GM12891 (cell line): Measurements from ENCODE around the gene FILIP1L. TPM values are rescaled to one million over a fixed set of nuclear protein-coding genes. Genes with fewer than 3 reads are reported as not detected.

Experiments used
- DNase-seq: peaks from one replicate; pipeline ENCODE4 v3.0.0; 2011; ENCODE audit warnings: low spot score; ENCODE audit not compliant: insufficient read length
- FAIRE-seq: peaks from 2 replicates; lab custom pipeline; 2011; peaks lifted over from hg19 to GRCh38; lab: Jason Lieb, UNC
- PAX5 ChIP-seq: IDR thresholded peaks from 2 replicates; pipeline ENCODE4 v1.6.1; 2011; ENCODE audit warnings: low read length, moderate library complexity, mild to moderate bottlenecking; ENCODE audit not compliant: insufficient read depth, severe bottlenecking
- POLR2A ChIP-seq: IDR thresholded peaks from 2 replicates; pipeline ENCODE4 v1.6.1; 2011; ENCODE audit warnings: low read depth, low read length, control low read depth
- POLR2AphosphoS5 ChIP-seq: IDR thresholded peaks from 2 replicates; pipeline ENCODE4 v1.6.1; 2011; ENCODE audit warnings: low read depth, low read length, control low read depth
- POU2F2 ChIP-seq: IDR thresholded peaks from 2 replicates; pipeline ENCODE4 v1.6.1; 2011; ENCODE audit warnings: low read depth, mild to moderate bottlenecking, control low read depth, low read length, moderate library complexity
- SPI1 ChIP-seq: IDR thresholded peaks from 2 replicates; pipeline ENCODE4 v1.6.1; 2011; ENCODE audit warnings: low read depth, low read length, control low read depth
- TAF1 ChIP-seq: IDR thresholded peaks from 2 replicates; pipeline ENCODE4 v1.6.1; 2011; ENCODE audit warnings: low read depth, low read length, control low read depth
- polyA plus RNA-seq: library from polyadenylated mRNA; unstranded; fragments of >200 nt; gene quantifications from one replicate; pipeline ENCODE4 v1.2.1, GENCODE V29; 2012; ENCODE audit warnings: low read depth, missing spikeins, inconsistent platforms; ENCODE audit not compliant: missing spikeins

Gene FILIP1L
- polyA plus RNA-seq = 2.0 TPM

- TF ChIP-seq POLR2A = no peak
- FAIRE-seq = peak; percentile 16
- DNase-seq = no peak
Measured at GRCh38 chr3:100114413-100115030, at the start of gene FILIP1L. Gene FILIP1L, minus strand, starts transcription at chr3:100114501.

- DNase-seq (no peak), FAIRE-seq (no peak)
- TF ChIP-seq POLR2A (no peak), SPI1 (no peak), POLR2AphosphoS5 (no peak), TAF1 (no peak), PAX5 (no peak), POU2F2 (no peak)
Measured at GRCh38 chr3:100163787-100164186, 49.5 kb upstream of the FILIP1L start.

GRCh38 chr3:100160521-100160920 lies 46.2 kb upstream of the FILIP1L start:
- no peak for TF ChIP-seq TAF1
- TF ChIP-seq POLR2AphosphoS5 = no peak
- no peak for TF ChIP-seq POLR2A
- no peak for TF ChIP-seq POU2F2
- TF ChIP-seq SPI1 = no peak
- no peak for TF ChIP-seq PAX5
- FAIRE-seq = no peak
- no peak for DNase-seq

- DNase-seq (no peak), FAIRE-seq (no peak)
- TF ChIP-seq POU2F2 = no peak
- TF ChIP-seq POLR2AphosphoS5 = no peak
- TF ChIP-seq PAX5 = no peak
- no peak for TF ChIP-seq SPI1
Measured at GRCh38 chr3:100159331-100160153, 45.2 kb upstream of the FILIP1L start.

- DNase-seq = no peak
- FAIRE-seq = no peak
- TF ChIP-seq SPI1 = no peak
- TF ChIP-seq POLR2AphosphoS5 = no peak
- TF ChIP-seq POU2F2 = no peak
- no peak for TF ChIP-seq TAF1
- TF ChIP-seq PAX5 = no peak
- TF ChIP-seq POLR2A = no peak
Measured at GRCh38 chr3:100158918-100159330, 44.6 kb upstream of the FILIP1L start.

- no peak for FAIRE-seq
- no peak for TF ChIP-seq POU2F2
- no peak for DNase-seq
Measured at GRCh38 chr3:100157685-100158084, 43.4 kb upstream of the FILIP1L start.

GRCh38 chr3:100155590-100155989 lies 41.3 kb upstream of the FILIP1L start:
- FAIRE-seq (no peak), DNase-seq (no peak)
- TF ChIP-seq SPI1 (no peak), TAF1 (no peak), POLR2AphosphoS5 (no peak), POLR2A (no peak), POU2F2 (no peak), PAX5 (no peak)

- no peak for TF ChIP-seq POLR2AphosphoS5
- no peak for TF ChIP-seq POU2F2
- no peak for TF ChIP-seq PAX5
- TF ChIP-seq SPI1 = no peak
- no peak for TF ChIP-seq TAF1
- no peak for TF ChIP-seq POLR2A
- no peak for DNase-seq
- FAIRE-seq = peak; percentile 5
Measured at GRCh38 chr3:100155128-100155527, 40.8 kb upstream of the FILIP1L start.

- no peak for FAIRE-seq
- TF ChIP-seq POU2F2 (no peak), SPI1 (no peak), PAX5 (no peak), POLR2A (no peak), TAF1 (no peak), POLR2AphosphoS5 (no peak)
- DNase-seq = no peak
Measured at GRCh38 chr3:100154171-100154570, 39.9 kb upstream of the FILIP1L start.

GRCh38 chr3:100151024-100151707 lies 36.9 kb upstream of the FILIP1L start:
- no peak for DNase-seq
- FAIRE-seq = no peak
- no peak for TF ChIP-seq SPI1
- TF ChIP-seq TAF1 = no peak
- no peak for TF ChIP-seq POLR2A
- TF ChIP-seq POU2F2 = no peak
- no peak for TF ChIP-seq POLR2AphosphoS5

- FAIRE-seq (no peak), DNase-seq (no peak)
- no peak for TF ChIP-seq SPI1
- TF ChIP-seq POU2F2 = no peak
- no peak for TF ChIP-seq POLR2AphosphoS5
- no peak for TF ChIP-seq POLR2A
- no peak for TF ChIP-seq TAF1
- TF ChIP-seq PAX5 = no peak
Measured at GRCh38 chr3:100150473-100150872, 36.2 kb upstream of the FILIP1L start.
